T-helper 2 cell (primary cell): ENCODE results near the gene LRRFIP1.
A peak's percentile ranks its signal among the peaks of the same experiment; 100 is the strongest.

ENCODE experiments used
- DNase-seq, 5 experiments: peaks; one replicate each; pipeline versions ENCODE4 v3.0.0 to v3.0.0-alpha.2; 2012 to 2022

The LRRFIP1 gene

GRCh38 chr2:237790353-237790752 lies 163.0 kb downstream of the LRRFIP1 start:
- DNase-seq, result peak in 1 of 5 experiments; percentile 31

- no peak for DNase-seq
Measured at GRCh38 chr2:237791977-237792727, 164.8 kb downstream of the LRRFIP1 start.

- DNase-seq, result no peak
Measured at GRCh38 chr2:237797253-237797652, 169.9 kb downstream of the LRRFIP1 start.

- no peak for DNase-seq
Measured at GRCh38 chr2:237798236-237799059, 171.1 kb downstream of the LRRFIP1 start, which contains the start of gene RBM44. TSS of gene RBM44 (plus strand) at chr2:237798779. CDS start at chr2:237813610, 14,831 bp downstream.

GRCh38 chr2:237799060-237799428 lies 171.7 kb downstream of the LRRFIP1 start:
- no peak for DNase-seq

- no peak for DNase-seq
Measured at GRCh38 chr2:237801466-237801865, 174.1 kb downstream of the LRRFIP1 start.

- DNase-seq, result no peak
Measured at GRCh38 chr2:237806334-237806733, 178.9 kb downstream of the LRRFIP1 start.

- DNase-seq, result peak in 1 of 5 experiments; percentile 78
Measured at GRCh38 chr2:237815637-237816036, 188.2 kb downstream of the LRRFIP1 start.

GRCh38 chr2:237816531-237816930 lies 189.1 kb downstream of the LRRFIP1 start:
- DNase-seq, result no peak

- DNase-seq, result peak in 1 of 5 experiments; percentile 90
Measured at GRCh38 chr2:237818066-237818473, 190.7 kb downstream of the LRRFIP1 start.

- no peak for DNase-seq
Measured at GRCh38 chr2:237819231-237819630, 191.8 kb downstream of the LRRFIP1 start.

- DNase-seq, result no peak
Measured at GRCh38 chr2:237820421-237820820, 193.0 kb downstream of the LRRFIP1 start.

GRCh38 chr2:237823544-237823943 lies 196.2 kb downstream of the LRRFIP1 start:
- no peak for DNase-seq

- no peak for DNase-seq
Measured at GRCh38 chr2:237824085-237824484, 196.7 kb downstream of the LRRFIP1 start.

- DNase-seq, result no peak
Measured at GRCh38 chr2:237827421-237827987, 200.1 kb downstream of the LRRFIP1 start.
